Neuronal stem cell (in vitro differentiated cells): Measurements from ENCODE around the gene UBE2E1.

ENCODE experiments used
- DNase-seq: peaks from one replicate; pipeline ENCODE4 v3.0.0-alpha.2; 2013; ENCODE audit warnings: low spot score
- H2AFZ ChIP-seq: one replicate; pipeline ENCODE4 v1.6.1; 2013; ENCODE audit warnings: mild to moderate bottlenecking, low read length, inconsistent platforms
- H2AK5ac ChIP-seq: 2 replicates; pipeline ENCODE4 v1.6.1; 2013; ENCODE audit warnings: low read depth, mild to moderate bottlenecking, inconsistent platforms, low read length, moderate library complexity, mixed read lengths
- H2BK120ac ChIP-seq: 2 replicates; pipeline ENCODE4 v1.6.1; 2013; ENCODE audit warnings: low read depth, mild to moderate bottlenecking, inconsistent platforms, low read length, moderate library complexity, mixed read lengths
- H2BK12ac ChIP-seq: one replicate; pipeline ENCODE4 v1.6.1; 2013; ENCODE audit warnings: low read length, inconsistent platforms
- H2BK15ac ChIP-seq: 2 replicates; pipeline ENCODE4 v1.6.1; 2013; ENCODE audit warnings: mild to moderate bottlenecking, low read length, inconsistent platforms, mixed read lengths
- H2BK5ac ChIP-seq: one replicate; pipeline ENCODE4 v1.6.1; 2013; ENCODE audit warnings: inconsistent platforms, mild to moderate bottlenecking, low read length, moderate library complexity
- H3K14ac ChIP-seq: one replicate; pipeline ENCODE4 v1.6.1; 2013; ENCODE audit warnings: low read length, inconsistent platforms
- H3K18ac ChIP-seq: 2 replicates; pipeline ENCODE4 v1.6.1; 2013; ENCODE audit warnings: low read length, inconsistent platforms
- H3K23ac ChIP-seq: 2 replicates; pipeline ENCODE4 v1.6.1; 2013; ENCODE audit warnings: low read depth, mild to moderate bottlenecking, mixed read lengths, low read length, inconsistent platforms; ENCODE audit not compliant: poor library complexity
- H3K27ac ChIP-seq: replicated peaks from 3 replicates; pipeline ENCODE4 v1.5.1; 2013; ENCODE audit warnings: low read length, inconsistent platforms
- H3K27me3 ChIP-seq, 3 experiments: 2 replicates each; pipeline ENCODE4 v1.6.1; 2013; ENCODE audit warnings: low read length in 3 of 3, mild to moderate bottlenecking in 2 of 3, inconsistent platforms in 1 of 3, low read depth in 1 of 3, mixed read lengths in 1 of 3, moderate library complexity in 1 of 3; ENCODE audit not compliant: control insufficient read depth in 3 of 3, insufficient read depth in 3 of 3
- H3K36me3 ChIP-seq, 2 donors: replicated peaks in 1 of 2; 2 replicates each; pipeline ENCODE4 v1.6.1; 2013; ENCODE audit warnings: low read length in 2 of 2; ENCODE audit not compliant: control insufficient read depth in 2 of 2, insufficient read depth in 2 of 2
- H3K4ac ChIP-seq: 2 replicates; pipeline ENCODE4 v1.6.1; 2013; ENCODE audit warnings: inconsistent platforms, mild to moderate bottlenecking, low read length, moderate library complexity
- H3K4me1 ChIP-seq, 2 donors: 1 replicate in 1 of 2; 2 replicates in 1 of 2; pipeline ENCODE4 v1.6.1; 2013; ENCODE audit warnings: low read length in 2 of 2, low read depth in 1 of 2; ENCODE audit not compliant: control insufficient read depth in 2 of 2, insufficient read depth in 1 of 2
- H3K4me2 ChIP-seq: one replicate; pipeline ENCODE4 v1.6.1; 2013; ENCODE audit warnings: mild to moderate bottlenecking, low read length, inconsistent platforms; ENCODE audit not compliant: insufficient read depth, poor library complexity, severe bottlenecking
- H3K4me3 ChIP-seq, 2 donors: 2 replicates each; pipeline ENCODE4 v1.5.1; 2013; ENCODE audit warnings: low read length in 2 of 2, mild to moderate bottlenecking in 2 of 2, inconsistent platforms in 1 of 2, moderate library complexity in 1 of 2
- H3K79me1 ChIP-seq: one replicate; pipeline ENCODE4 v1.6.1; 2013; ENCODE audit warnings: low read depth, mild to moderate bottlenecking, inconsistent platforms, low read length, moderate library complexity
- H3K9ac ChIP-seq: one replicate; pipeline ENCODE4 v1.6.1; 2013; ENCODE audit warnings: mild to moderate bottlenecking, low read depth, low read length, inconsistent platforms; ENCODE audit not compliant: poor library complexity
- H3K9me3 ChIP-seq, 2 donors: replicated peaks in 1 of 2; 2 replicates each; pipeline versions ENCODE3 to v1.6.1; 2013; ENCODE audit warnings: low read length in 2 of 2, mild to moderate bottlenecking in 2 of 2, inconsistent platforms in 1 of 2, low read depth in 1 of 2, mixed read lengths in 1 of 2, moderate library complexity in 1 of 2; ENCODE audit not compliant: control insufficient read depth in 2 of 2, insufficient read depth in 1 of 2
- H4K8ac ChIP-seq: one replicate; pipeline ENCODE4 v1.6.1; 2013; ENCODE audit warnings: low read depth, mild to moderate bottlenecking, inconsistent platforms, low read length, moderate library complexity
- H4K91ac ChIP-seq: one replicate; pipeline ENCODE4 v1.6.1; 2013; ENCODE audit warnings: low read length, low read depth, mild to moderate bottlenecking, inconsistent platforms; ENCODE audit not compliant: poor library complexity
- WGBS, 2 donors: extraction: QIAGEN DNeasy Blood & Tissue Kit; methylation state at CpG; one replicate each; pipeline ENCODE4 v1.1.7; 2013; ENCODE audit warnings: missing lambda C conversion rate in 2 of 2, mixed read lengths in 1 of 2; ENCODE audit not compliant: insufficient read length in 2 of 2, insufficient replicate concordance in 1 of 2; ENCODE audit errors: extremely low coverage in 2 of 2; 5-methylcytosine and 5-hydroxymethylcytosine counted together

Gene UBE2E1

GRCh38 chr3:23885210-23885609 is 79.5 kb downstream of the UBE2E1 start:
- Histone ChIP-seq H2BK15ac (no peak overlapping the region), H3K14ac (no peak overlapping the region), H3K4ac (no peak overlapping the region), H3K27ac (no peak overlapping the region), H2AFZ (no peak overlapping the region), H2BK5ac (no peak overlapping the region), H3K4me3 (no peak overlapping the region), H3K9me3 (no peaks in the 10 kb centered on the region), H2BK12ac (no peak overlapping the region), H3K18ac (no peak overlapping the region), H3K9ac (no peak overlapping the region), H3K79me1 (peaks cover 4% of the 10 kb centered on the region), H3K27me3 (no peaks in the 10 kb centered on the region), H4K8ac (no peak overlapping the region), H3K4me2 (no peak overlapping the region), H3K23ac (no peak overlapping the region), H4K91ac (no peak overlapping the region), H2AK5ac (no peak overlapping the region), H3K4me1 (peaks cover 0 to 6% of the 10 kb centered on the region in 2 donors), H3K36me3 (peaks cover 2 to 50% of the 10 kb centered on the region in 2 donors), H2BK120ac (no peak overlapping the region)
- no CpG with 5 or more reads among the region's 6 CpGs for WGBS, 2 donors
- DNase-seq = no peak

GRCh38 chr3:23886311-23886710 is 80.6 kb downstream of the UBE2E1 start:
- Histone ChIP-seq H3K14ac (no peak overlapping the region), H3K27ac (no peak overlapping the region), H2AFZ (no peak overlapping the region), H3K9ac (no peak overlapping the region), H2BK12ac (no peak overlapping the region), H3K36me3 (peaks cover 4 to 61% of the 10 kb centered on the region in 2 donors), H3K4me2 (no peak overlapping the region), H3K9me3 (no peaks in the 10 kb centered on the region), H2BK5ac (no peak overlapping the region), H3K18ac (no peak overlapping the region), H2BK15ac (no peak overlapping the region), H3K27me3 (no peaks in the 10 kb centered on the region), H3K23ac (no peak overlapping the region), H2AK5ac (no peak overlapping the region), H4K91ac (no peak overlapping the region), H4K8ac (no peak overlapping the region), H3K4me1 (peaks cover 0 to 7% of the 10 kb centered on the region in 2 donors), H3K79me1 (peaks cover 4% of the 10 kb centered on the region), H2BK120ac (no peak overlapping the region), H3K4me3 (no peak overlapping the region), H3K4ac (no peak overlapping the region)
- DNase-seq = no peak
- WGBS, 2 donors = no CpG with 5 or more reads among the region's 3 CpGs

- WGBS, 2 donors = no CpG with 5 or more reads among the region's 3 CpGs
- no peak for DNase-seq
- no peak overlapping the region for H3K27ac ChIP-seq
- no peak overlapping the region for H4K8ac ChIP-seq
- H3K4me2 ChIP-seq = no peak overlapping the region
- no peak overlapping the region for H3K23ac ChIP-seq
- no peak overlapping the region for H2AFZ ChIP-seq
- H3K9me3 ChIP-seq = no peaks in the 10 kb centered on the region
- H3K9ac ChIP-seq = no peak overlapping the region
- H3K36me3 ChIP-seq = peaks cover 3 to 81% of the 10 kb centered on the region in 2 donors
- no peaks in the 10 kb centered on the region for H3K27me3 ChIP-seq
- H3K14ac ChIP-seq = no peak overlapping the region
- no peak overlapping the region for H3K4me3 ChIP-seq
- H3K4me1 ChIP-seq = peaks cover 0 to 7% of the 10 kb centered on the region in 2 donors
- H2BK12ac ChIP-seq = no peak overlapping the region
- H4K91ac ChIP-seq = no peak overlapping the region
- H2AK5ac ChIP-seq = no peak overlapping the region
- no peak overlapping the region for H2BK5ac ChIP-seq
- no peaks in the 10 kb centered on the region for H3K79me1 ChIP-seq
- no peak overlapping the region for H3K4ac ChIP-seq
- no peak overlapping the region for H2BK15ac ChIP-seq
- H3K18ac ChIP-seq = no peak overlapping the region
- H2BK120ac ChIP-seq = no peak overlapping the region
Observed at GRCh38 chr3:23888617-23889228, 83.0 kb downstream of the UBE2E1 start.

- Histone ChIP-seq H3K23ac (no peak overlapping the region), H3K14ac (no peak overlapping the region), H3K4me2 (no peak overlapping the region), H3K9me3 (no peaks in the 10 kb centered on the region), H2BK5ac (no peak overlapping the region), H3K18ac (no peak overlapping the region), H2BK12ac (no peak overlapping the region), H2BK15ac (no peak overlapping the region), H4K91ac (no peak overlapping the region), H3K9ac (no peak overlapping the region), H2BK120ac (no peak overlapping the region), H3K4me1 (peaks cover 0 to 7% of the 10 kb centered on the region in 2 donors), H3K4ac (no peak overlapping the region), H3K36me3 (peaks cover 6 to 84% of the 10 kb centered on the region in 2 donors), H2AFZ (no peak overlapping the region), H3K79me1 (no peaks in the 10 kb centered on the region), H4K8ac (no peak overlapping the region), H3K27ac (no peak overlapping the region), H3K4me3 (no peak overlapping the region), H3K27me3 (no peaks in the 10 kb centered on the region), H2AK5ac (no peak overlapping the region)
- no peak for DNase-seq
- no CpG with 5 or more reads among the region's 2 CpGs for WGBS, 2 donors
Observed at GRCh38 chr3:23889386-23889785, 83.6 kb downstream of the UBE2E1 start.
